Dedifferentiated amniotic fluid mesenchymal stem cell (primary cell): ENCODE data around the gene GXYLT1.
"Not testable (repeated sequence)": the region's sequence is repeated elsewhere in the genome, so short reads cannot be mapped to it uniquely, and the experiment has no call there.

Source experiments
- DNase-seq: peaks from one replicate; pipeline ENCODE4 v3.0.0-alpha.2; 2016; ENCODE audit errors: extremely low spot score

Gene GXYLT1, protein sequence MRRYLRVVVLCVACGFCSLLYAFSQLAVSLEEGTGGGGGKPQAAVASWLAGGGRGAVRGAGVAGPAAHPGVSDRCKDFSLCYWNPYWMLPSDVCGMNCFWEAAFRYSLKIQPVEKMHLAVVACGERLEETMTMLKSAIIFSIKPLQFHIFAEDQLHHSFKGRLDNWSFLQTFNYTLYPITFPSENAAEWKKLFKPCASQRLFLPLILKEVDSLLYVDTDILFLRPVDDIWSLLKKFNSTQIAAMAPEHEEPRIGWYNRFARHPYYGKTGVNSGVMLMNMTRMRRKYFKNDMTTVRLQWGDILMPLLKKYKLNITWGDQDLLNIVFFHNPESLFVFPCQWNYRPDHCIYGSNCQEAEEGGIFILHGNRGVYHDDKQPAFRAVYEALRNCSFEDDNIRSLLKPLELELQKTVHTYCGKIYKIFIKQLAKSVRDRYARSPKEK

DNA sequence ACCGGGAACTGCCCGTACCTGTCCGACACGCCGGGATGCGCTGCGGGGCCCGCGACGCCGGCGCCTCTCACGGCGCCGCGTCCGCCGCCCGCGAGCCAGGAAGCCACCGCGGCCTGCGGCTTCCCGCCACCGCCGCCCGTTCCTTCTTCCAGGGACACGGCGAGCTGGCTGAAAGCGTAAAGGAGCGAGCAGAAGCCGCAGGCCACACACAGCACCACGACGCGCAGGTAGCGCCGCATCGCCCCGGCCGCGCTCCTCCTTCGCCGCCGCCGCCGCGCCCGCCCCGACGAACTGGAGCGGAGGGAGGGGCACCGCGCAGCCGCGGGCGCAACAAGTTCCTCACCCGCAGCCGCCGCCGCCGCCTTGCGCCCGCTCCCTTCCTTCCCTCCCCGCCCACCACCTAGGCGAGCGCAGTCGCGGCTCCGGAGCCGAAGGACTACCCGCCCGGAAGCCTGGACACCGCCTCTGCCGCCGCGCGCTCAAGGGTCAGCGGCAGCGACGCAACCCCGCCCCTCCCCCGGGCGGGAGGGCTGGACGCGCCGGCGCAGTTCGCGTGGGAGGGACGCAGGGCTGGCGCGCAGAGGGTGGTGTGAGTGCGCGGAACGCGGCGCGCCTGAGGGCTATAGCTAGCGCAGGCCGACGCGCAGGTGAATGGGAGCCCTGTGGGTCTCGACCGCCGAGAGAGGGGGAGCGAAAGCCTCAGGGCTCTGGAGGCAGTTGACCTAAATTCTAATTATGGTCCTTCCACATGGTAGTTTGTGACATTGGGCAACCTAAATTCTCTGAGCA lies at the start of gene GXYLT1:
Gene GXYLT1, minus strand, starts transcription at position 467 of the 789 bp plus-strand sequence. Its CDS starts 228 bp downstream, at position 239.
- DNase-seq = peak; percentile 83

DNA sequence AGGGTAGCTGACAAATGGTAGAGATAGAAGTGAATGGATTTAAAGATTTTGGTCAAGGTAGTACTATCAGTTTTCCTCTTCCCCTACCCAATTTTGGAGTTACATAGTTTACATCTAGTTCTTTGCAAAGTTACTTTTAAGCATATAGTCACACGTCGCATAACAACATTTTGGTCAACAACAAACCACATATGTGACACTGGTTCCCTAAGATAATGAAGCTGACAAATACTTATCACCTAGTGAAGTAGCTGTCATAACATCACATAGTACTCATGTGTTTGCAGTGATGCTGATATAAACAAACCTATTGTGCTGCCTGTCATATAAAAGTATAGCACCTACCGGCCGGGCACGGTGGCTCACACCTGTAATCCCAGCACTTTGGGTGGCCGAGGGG lies 48.0 kb upstream of the GXYLT1 start:
- DNase-seq = no peak

DNA sequence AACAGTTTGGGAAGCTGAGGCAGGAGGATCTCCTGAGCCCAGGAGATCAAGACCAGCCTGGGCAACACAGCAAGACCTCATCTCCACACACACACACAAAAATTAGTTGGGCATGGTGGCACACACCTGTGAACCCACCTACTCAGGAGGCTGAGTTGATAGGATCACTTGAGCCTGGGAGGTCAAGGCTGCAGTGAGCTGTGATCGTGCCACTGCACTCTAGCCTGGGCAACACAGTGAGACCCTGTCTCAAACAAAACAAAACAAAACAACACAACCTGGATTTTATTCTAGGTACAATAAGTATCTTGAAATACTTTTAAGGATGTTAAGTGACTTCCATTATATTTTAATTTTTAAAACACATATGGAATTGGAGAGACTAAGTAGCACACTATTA lies 47.6 kb upstream of the GXYLT1 start:
- DNase-seq = no peak

DNA sequence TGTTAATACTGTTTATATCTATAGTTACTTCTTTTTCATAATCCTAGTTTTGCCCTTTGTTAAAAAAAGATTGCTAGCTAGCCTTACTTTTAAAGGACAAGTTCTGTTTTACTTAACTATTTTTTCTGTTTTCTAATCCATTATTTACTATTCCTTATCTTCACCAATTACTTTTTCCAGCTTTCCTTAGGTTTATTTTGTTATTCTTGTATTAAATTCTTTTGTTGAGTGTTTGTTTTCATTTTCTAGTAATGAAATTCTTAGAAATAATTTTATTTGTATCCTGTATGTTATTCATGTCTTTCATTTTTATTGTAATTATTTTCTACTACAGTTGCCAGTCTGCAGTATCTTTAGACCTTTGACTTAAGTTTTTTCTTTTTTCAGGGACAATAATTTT lies 45.7 kb upstream of the GXYLT1 start:
- no peak for DNase-seq

DNA sequence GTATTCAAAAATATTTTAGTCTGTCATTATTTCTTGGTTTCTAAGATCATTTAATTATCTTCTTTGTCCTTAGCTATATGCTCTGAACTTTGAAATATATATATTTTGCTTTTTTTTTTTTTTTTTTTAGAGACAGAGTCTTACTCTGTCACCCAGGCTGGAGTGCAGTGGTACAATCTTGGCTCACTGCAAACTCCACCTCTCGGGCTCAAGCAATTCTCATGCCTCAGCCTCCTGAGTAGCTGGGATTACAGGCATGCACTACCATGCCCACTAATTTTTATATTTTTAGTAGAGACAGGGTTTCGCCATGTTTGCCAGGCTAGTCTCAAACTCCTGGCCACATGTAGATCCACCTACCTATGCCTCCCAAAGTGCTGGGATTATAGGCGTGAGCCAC lies 43.6 kb upstream of the GXYLT1 start:
- not testable (repeated sequence) for DNase-seq

DNA sequence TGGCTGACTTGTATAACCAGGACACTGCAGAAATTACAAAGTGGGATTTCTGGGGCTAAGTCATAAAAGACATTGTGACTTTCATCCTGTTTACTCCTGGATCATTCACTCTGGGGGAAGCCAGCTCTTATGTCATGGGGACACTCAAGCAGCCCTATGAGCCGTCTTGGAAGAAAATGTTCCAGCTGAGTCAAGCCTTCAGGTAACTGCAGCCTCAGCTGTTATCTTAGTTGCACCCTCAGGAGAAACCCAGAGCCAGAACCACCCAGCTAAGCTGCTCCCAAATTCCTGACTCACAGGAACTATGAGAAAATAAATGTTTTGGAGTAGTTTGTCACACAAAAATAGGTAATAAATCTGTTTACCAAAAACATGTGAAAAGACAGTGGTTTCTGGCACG lies 43.1 kb upstream of the GXYLT1 start:
- DNase-seq = no peak

DNA sequence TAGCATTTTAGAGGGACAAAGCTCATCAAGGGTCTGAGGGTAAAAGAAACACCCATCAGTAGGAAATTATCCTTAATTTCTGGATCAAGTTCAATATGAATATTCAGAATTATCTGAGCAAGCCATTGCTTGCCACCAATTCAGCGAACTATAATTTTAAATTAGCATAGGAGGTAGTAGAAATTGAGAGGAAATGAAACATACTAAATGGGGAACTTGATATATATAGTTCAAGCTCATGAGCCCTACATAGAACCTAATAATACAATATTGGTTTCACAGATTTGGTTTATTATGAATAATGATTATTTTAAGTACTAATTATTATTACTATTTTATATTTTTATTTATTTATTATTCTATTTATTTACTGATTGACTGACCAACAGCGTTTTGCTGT lies 42.1 kb upstream of the GXYLT1 start:
- DNase-seq = no peak

DNA sequence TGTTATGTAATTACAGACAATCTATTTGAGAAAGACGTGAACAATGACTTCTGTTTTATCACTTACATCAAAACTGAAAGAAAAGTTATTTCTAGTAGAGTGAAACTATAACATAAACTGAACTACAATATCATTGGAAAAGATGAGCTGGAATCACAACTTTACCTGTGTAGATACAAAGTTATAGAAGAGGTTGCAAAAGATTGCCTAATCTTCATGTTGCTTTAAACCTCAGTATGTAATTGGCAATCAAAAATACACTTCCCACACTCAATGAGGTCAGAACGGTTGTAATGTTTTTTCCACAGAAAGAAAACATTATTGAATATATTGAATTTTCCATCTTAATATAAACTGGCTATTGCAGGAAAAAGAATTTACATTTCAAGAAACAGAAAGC lies 37.7 kb upstream of the GXYLT1 start:
- no peak for DNase-seq

DNA sequence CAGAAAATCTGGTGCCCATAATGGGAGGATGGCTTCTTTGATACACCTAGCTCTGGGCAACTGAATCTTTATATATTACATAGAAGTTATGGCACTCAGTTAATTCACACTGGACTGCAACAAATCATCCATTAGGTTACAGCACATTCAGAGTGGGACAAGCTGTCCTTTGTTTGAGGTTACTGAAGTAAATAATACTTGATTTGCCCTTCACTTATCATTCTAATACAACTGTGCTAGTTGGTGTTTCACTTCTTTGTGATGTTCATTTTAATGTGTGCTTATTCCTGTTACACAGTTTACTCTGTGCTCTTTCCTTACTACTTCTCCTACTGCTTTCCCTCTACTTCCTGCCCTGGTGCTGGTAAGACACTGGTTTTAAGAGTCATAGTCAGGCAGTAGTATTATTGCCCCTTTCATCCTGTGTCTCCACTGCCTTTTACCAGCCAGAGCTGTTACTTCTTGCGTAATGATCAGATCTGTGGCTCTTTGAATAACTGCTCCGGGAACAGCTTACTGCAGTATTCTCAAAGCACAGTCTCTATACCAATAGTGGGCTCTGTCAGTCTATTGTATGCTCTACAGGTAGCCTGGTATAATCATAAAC lies 36.4 kb upstream of the GXYLT1 start:
- no peak for DNase-seq

DNA sequence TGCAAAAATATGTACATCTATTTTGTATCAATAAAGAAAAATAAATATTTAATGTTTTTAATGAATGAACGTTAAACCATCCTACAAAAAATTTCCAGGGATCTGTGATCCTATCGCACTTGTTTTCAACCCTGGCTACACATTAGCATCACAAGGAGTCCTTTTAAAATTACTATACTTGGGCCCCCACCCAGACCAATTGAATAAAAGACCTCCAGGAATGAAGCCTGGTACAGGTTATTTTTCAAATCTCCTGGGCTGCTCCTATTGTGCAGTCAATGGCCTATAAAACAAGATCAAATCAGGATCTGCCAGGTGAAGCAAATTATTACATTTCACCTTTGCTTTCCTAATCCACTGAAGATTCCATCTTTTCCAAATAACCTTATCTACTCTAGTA lies 33.4 kb upstream of the GXYLT1 start:
- DNase-seq = no peak

DNA sequence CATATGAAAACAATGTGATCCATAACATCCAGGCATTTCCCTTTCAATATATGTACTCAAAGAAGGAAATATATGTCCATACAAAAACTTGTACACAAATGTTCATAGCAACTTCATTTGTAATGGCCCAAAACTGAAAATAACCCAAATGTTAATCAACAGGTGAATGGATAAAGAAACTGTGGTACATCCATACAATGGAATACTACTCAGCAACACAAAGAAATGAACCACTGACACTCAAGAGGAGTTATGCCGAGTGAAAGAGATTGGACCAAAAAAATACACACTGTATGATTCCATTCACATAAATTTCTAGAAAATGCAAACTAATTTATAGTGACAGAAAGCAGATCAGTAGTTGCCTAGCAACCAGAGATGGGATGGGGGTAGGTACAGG lies 30.3 kb upstream of the GXYLT1 start:
- DNase-seq = no peak

DNA sequence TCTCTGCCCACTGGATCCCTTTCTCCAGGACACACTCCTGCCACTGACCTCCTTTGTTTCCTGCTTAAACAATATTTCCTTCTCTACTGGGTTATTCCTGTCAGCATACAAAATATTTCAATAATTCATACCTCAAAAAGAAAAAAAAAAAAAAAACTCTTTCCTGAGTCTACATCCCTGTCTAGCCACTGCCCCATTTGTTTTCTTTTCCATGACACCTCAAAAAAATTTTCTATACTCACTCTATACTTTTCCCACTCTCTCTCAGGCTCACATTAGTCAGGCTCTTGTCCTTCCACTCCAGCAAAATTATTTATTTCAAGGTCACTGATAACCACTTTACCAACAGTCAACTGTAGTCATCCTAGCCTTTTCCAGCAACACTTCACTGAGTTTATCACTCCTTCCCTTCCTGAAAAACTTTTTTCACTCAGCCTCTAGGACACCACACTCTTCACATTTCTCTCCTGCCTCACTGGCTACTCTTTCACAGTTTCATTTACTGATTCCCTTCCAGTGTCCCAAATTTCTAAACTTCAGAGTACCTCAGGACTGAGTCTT lies 29.4 kb upstream of the GXYLT1 start:
- DNase-seq = no peak

DNA sequence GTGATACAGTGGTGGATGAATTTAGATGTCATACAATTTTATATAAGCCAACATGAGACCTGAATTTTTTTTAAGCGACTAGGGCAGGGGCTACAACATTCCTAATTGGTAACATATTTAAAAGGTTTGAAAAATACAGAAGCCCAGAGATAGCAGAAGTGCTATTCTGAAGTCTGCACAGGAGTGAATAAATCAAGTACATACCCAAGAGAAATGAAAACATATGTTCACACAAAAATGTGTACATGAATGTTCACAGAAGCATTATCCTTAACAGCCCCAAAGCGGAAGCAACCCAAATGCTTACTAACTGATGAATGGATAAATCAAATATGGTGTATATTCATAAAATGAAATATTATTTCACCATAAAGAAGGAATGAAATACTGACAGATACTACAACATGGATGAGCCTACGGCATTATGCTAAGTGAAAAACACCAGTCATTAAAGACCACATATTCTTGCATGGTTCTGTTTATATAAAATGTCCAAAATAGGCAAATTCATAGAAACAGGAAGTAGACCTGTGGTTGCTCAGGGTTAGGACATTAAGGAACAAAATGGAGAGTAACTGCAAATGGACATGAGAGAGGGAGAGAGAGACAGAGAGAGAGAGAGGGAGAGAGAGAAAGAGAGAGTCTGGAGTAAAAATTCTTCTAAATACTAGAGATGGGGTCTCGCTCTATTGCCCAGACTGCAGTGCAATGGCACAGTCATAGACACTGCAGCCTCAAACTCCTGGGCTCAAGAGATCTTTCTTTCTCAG lies 28.0 kb upstream of the GXYLT1 start:
- no peak for DNase-seq

DNA sequence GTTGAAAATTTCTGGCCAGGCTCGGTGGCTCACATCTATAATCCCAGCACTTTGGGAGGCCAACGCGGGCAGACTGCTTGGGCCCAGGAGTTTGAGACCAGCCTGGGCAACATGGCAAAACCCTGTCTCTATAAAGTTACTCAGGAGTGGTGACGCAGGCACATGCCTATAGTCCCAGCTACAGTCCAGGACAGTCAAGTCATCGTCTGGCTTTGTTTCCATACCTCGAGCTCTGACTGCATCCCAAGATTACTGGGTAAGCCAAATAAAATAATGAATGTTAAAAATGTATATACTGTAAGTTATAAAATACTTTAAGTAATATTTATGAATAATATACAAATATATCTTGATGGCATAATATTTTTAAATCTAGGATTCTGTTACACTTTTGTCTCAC lies 23.0 kb upstream of the GXYLT1 start:
- no peak for DNase-seq

DNA sequence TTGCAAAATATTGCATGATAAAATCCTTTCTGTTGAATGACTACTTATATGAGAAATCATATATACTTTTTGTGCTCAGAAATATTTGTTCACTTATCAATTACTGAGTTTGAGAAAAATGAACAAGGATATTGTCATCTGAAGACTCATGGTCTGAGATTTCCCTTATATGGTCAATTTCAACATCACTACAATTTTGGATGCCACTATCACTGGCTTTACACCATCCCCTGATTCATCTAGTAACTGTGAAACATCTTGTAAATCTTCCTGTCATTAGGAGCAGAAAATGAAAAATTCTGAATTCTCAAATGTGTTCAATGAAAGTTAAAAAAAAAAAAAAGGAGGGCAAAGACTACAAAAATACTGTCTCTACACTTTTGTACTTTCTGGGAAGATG lies 21.8 kb upstream of the GXYLT1 start:
- DNase-seq = no peak

DNA sequence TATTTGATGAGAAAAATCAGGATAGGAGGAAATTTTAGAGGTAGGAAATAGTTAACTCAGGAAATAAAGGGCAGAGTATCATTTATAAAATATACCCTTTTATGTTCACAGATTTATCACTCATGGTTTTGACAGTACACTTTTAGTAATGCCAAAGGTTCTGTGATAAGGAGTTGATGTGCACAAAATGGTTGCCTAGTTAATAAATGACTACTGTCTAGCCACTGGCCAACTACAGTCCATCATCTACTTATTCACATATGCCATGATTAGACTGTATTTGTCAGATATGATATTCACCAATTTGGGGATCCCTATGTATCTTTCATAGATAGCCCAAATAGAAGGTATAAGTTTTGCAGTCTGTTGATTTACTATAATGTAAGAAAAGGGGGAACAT lies 19.2 kb upstream of the GXYLT1 start:
- DNase-seq = no peak

DNA sequence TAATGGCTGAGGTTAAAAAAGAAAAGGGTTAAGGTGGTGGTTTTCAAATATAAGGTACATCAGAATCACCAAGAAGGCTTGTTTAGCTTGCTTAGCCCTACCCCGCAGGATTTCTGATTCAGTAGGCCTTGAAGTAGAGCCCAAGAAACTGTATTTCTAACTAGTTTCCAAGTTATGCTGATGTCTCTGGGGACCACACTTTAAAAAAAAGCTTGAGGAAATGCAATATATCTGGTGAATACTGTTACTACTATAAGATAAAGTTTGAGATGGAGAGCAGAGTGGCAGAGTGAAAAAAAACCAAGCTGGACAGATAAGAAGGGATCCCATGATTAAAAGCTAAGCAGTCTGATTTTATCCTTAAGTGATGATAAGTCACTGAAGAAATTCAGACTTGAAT lies 18.3 kb upstream of the GXYLT1 start:
- no peak for DNase-seq

DNA sequence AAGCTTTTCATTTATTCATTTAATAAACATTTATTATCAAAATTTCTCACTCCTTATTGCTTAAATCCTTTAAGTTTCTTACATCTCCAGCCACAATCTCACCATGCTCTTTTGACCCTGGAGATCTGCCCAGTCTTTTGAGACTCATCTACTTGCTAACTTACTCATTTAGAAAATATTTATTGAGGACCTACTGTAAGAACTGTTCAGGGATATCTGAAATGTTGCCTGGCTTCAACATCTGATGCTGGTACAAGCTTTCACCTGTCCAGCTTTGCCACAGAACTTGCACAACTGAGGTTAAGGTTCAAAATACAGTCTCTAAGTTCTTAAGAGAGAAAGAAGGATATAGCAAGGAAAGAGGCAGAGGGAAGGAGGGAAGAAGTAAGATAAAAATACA lies 17.5 kb upstream of the GXYLT1 start:
- no peak for DNase-seq

DNA sequence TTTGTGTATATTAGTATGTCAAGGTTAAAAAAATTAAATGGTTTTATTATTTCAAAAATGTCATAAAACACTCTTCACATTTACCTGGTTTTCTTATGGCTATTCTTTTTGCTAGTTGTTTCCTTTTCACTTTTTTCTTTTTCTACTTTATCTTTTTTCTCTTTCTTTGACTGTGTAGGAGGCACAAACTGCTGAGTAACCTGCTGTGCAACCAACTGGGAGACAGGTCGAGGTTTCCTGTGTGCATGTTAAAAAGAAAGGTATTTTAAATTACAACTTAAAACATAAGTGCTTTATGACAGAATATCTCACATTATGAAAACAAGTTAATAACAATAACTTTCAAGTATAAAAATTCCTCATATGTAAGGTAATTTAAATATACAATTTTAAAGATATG lies 16.9 kb upstream of the GXYLT1 start:
- DNase-seq = no peak

DNA sequence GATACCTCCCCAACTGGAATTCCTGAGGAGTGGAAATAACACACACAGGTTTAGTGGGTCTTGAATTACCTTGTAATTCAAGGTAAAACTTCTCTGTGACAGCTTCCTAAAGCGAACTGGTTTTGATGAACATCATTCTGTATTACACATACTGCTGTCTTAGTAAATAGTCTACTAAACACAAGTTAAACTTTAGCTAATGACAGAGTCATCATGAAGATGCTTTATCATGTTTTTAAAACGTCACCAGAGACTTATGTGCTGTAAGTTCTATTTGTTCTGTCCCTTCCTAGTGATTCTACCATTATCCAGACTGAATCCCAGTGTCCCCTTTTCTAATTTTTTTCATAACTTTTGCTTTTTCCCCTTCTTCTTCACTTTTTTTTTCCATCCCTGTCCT lies 11.6 kb upstream of the GXYLT1 start:
- no peak for DNase-seq

DNA sequence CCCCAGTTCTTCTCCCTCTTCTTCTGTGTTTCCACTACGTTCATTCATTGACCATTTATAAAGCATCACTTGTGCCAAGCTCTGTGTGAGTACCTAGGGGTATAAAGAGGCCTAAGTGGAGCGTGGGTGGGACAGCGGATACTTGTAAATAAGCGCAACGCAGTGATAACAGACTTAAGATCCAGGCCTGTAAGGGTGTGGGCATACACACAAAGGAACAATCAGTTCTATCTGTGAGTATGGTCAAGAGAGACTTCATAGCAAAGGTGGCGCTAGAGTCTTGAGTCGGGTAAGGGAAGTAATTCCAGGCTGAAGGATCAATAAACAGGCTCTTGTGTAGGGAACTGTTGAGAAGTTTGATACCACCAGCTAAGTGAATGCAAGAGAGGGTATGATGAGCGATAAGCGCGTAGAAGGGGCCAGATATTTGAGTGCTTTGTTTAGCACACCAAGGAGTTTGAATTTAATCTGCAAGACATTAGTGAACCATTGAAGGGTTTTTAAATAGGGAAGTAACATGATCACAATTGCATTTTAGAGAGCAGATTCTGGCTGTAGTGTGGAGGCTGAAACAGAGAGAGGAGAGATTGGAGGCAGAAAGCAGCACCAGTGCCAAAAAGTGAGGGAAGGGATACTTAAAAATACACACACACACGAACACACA lies 1.0 kb upstream of the GXYLT1 start:
- DNase-seq = no peak
